Brain microvascular endothelial cell (primary cell): ENCODE measurements around the gene TBCA.

Experiments used
- DNase-seq: peaks from one replicate; pipeline ENCODE4 v3.0.0-alpha.2; 2020
- H3K27ac ChIP-seq: fragments of 250-450 bp; sonication (Bioruptor Pico); 2 replicates; pipeline ENCODE4 v1.5.1; 2020; ENCODE audit warnings: mild to moderate bottlenecking, moderate library complexity
- H3K27me3 ChIP-seq: fragments of 250-450 bp; sonication (Bioruptor Pico); replicated peaks from 2 replicates; pipeline ENCODE4 v1.5.1; 2020; ENCODE audit warnings: mild to moderate bottlenecking
- H3K36me3 ChIP-seq: fragments of 250-450 bp; sonication (Bioruptor Pico); replicated peaks from 2 replicates; pipeline ENCODE4 v1.5.1; 2020; ENCODE audit warnings: mild to moderate bottlenecking
- H3K4me3 ChIP-seq: 2 replicates; pipeline ENCODE4 v1.5.1; 2011; ENCODE audit warnings: low read depth, mild to moderate bottlenecking, control low read depth, low read length, moderate library complexity
- in situ Hi-C: cut with HindIII; loops from 2 replicates; pipeline ENCODE4 v1.10.0; 2017; ENCODE audit warnings: low sequenced_read_pairs, low pct_ligation_motif_present
- TF ChIP-seq, protein P1 (sequence below): IDR thresholded peaks from 2 replicates; pipeline ENCODE4 v1.5.1; 2011; ENCODE audit warnings: low read depth, mild to moderate bottlenecking, moderate library complexity, low read length, control low read depth, inconsistent platforms; ENCODE audit errors: missing control alignments

Gene TBCA

DNA sequence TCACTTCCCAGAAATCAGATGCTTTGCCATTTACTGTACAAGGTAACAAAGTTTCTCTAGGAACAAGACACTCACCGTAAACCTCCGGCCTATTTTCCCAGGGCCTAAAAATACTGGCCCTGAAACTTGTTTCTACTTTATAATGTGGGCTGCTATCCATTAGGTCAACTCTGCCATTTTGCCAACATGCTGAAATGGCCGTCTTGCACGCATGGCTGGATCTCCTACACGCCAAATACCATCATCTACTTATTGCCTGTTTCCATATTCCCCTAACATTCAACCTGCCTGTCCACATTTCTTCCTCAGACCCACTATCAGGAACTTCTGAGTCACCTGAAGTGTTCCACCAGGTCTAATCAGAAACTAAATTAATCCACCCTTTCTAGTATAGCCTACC, 4.7 kb downstream of the TBCA start:
- H3K27me3 ChIP-seq: no peaks in the 10 kb centered on the region
- in situ Hi-C loops: no loop called here
- TF ChIP-seq, protein P1, sequence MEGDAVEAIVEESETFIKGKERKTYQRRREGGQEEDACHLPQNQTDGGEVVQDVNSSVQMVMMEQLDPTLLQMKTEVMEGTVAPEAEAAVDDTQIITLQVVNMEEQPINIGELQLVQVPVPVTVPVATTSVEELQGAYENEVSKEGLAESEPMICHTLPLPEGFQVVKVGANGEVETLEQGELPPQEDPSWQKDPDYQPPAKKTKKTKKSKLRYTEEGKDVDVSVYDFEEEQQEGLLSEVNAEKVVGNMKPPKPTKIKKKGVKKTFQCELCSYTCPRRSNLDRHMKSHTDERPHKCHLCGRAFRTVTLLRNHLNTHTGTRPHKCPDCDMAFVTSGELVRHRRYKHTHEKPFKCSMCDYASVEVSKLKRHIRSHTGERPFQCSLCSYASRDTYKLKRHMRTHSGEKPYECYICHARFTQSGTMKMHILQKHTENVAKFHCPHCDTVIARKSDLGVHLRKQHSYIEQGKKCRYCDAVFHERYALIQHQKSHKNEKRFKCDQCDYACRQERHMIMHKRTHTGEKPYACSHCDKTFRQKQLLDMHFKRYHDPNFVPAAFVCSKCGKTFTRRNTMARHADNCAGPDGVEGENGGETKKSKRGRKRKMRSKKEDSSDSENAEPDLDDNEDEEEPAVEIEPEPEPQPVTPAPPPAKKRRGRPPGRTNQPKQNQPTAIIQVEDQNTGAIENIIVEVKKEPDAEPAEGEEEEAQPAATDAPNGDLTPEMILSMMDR: no peak
- no peak overlapping the region for H3K27ac ChIP-seq
- no peak for DNase-seq
- no peaks in the 10 kb centered on the region for H3K36me3 ChIP-seq
- H3K4me3 ChIP-seq: no peak overlapping the region

DNA sequence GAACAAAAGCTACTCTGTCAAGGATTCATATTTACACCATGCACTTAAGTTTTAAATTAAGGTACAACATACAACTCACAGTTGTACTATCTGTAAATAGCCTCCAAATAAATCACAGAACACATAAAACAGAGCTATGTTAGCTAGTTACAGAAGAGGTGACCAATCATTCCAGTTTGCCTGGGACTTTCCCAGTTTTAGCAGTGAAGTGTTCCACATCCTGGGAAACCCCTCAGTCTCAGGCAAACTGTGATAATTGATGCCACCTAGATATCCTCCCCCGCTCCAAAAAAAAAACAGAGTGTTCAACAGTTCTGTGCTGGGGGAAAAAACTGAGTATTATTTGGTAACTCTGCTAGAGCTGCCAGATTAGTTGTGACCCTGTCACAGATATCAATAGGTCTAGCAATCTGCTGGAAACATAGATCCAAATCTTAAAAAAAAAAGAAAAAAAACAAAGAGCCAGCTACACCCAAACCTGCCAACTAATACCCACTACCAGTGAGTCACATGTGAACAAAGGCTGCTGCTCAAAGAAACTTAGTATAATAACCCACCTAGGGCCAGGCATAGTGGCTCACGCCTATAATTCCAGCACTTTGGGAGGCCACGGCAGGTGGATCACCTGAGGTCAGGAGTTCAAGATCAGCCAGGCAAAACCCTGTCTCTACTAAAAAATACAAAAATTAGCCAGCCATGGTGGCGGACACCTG, 5.7 kb downstream of the TBCA start:
- in situ Hi-C loops: no loop called here
- TF ChIP-seq, protein P1: no peak

DNA sequence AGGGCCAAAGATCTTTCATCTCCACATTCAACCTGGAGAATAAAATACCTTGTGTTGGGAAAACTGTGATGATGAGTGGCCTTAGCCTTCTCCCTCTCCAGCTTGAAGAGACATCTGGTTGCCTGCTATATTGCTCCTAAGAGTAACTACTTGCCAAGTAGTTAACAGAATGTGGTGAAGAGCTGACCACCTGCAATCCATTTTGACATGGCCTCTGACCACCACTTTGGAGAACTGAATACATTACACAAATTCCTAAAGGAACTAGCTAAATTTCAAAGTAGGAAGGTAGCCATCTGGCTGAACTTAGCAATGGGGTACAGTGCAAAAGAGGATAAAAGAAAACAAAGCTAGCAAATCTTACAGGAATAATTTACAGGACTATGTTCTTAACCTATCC, 7.2 kb downstream of the TBCA start:
- no peak overlapping the region for H3K4me3 ChIP-seq
- in situ Hi-C loops: no loop called here
- TF ChIP-seq, protein P1: no peak
- no peaks in the 10 kb centered on the region for H3K27me3 ChIP-seq
- DNase-seq: no peak
- no peaks in the 10 kb centered on the region for H3K36me3 ChIP-seq
- H3K27ac ChIP-seq: no peak overlapping the region

More for the DNA sequence above, 5.7 kb downstream of the TBCA start:
- Histone ChIP-seq H3K27me3 (no peaks in the 10 kb centered on the region), H3K4me3 (no peak overlapping the region), H3K36me3 (no peaks in the 10 kb centered on the region), H3K27ac (no peak overlapping the region)
- DNase-seq: no peak

DNA sequence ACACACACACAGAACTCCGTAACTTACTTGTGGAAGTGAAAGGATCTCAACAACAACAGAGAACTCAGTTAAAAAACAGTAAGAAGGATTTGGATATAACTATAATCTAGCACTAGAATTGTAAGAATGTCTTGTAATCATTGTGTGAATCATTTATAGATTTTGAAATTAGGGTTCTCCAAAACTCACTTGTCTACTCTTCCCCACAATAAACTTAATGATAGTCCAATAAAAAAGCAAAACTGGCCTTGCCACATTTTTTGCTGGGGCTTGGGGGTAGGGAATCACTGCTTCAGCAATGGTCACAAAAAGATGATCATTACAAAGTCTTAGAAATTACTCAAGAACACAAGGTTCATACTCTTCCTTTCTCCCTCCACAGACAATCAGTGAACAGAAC, 8.8 kb downstream of the TBCA start:
- Histone ChIP-seq H3K27me3 (no peaks in the 10 kb centered on the region), H3K36me3 (no peaks in the 10 kb centered on the region), H3K27ac (no peak overlapping the region), H3K4me3 (no peak overlapping the region)
- DNase-seq: no peak
- TF ChIP-seq, protein P1: no peak
- in situ Hi-C loops: no loop called here

DNA sequence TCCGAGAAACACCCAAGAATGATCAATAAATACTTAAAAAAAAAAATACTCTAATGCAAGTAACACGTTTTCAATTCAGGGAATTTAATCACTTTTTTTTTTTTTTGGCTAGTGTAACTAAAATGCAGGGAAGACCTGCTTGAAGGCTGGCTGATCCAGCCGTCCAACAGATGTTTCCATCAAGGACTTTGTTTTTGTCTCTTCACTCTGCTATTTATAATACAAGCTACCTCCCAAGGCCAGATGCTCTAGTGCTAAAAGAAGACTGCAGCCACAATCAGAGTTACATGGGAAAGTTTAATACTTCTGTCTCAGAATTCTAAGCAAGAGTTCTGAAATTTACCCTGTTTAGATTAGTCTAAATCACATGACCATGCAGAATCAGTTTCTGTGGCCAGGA, 14.5 kb downstream of the TBCA start:
- in situ Hi-C loops: no loop called here
- no peak overlapping the region for H3K4me3 ChIP-seq
- DNase-seq: no peak

More for the DNA sequence above, 14.5 kb downstream of the TBCA start:
- H3K36me3 ChIP-seq: no peaks in the 10 kb centered on the region
- H3K27ac ChIP-seq: no peak overlapping the region
- TF ChIP-seq, protein P1: no peak
- H3K27me3 ChIP-seq: no peaks in the 10 kb centered on the region
